Liver (tissue), 9 donors: ENCODE data around the gene HTR7. TPM values are rescaled to one million over a fixed set of nuclear protein-coding genes. Genes with fewer than 3 reads are reported as not detected.

Source experiments
- DNase-seq: peaks from one replicate; pipeline ENCODE4 v3.0.0-alpha.2; 2017; ENCODE audit warnings: low spot score
- H3K27ac ChIP-seq, 2 donors: one replicate each; pipeline ENCODE4 v1.7.0; 2013; ENCODE audit warnings: inconsistent platforms in 2 of 2, low read length in 2 of 2, control low read depth in 1 of 2, low read depth in 1 of 2, mild to moderate bottlenecking in 1 of 2
- H3K27me3 ChIP-seq, 4 donors: one replicate each; pipeline versions ENCODE4 v1.6.1 to v1.7.0; 2013; ENCODE audit warnings: low read length in 3 of 4, inconsistent platforms in 1 of 4, mild to moderate bottlenecking in 1 of 4, moderate library complexity in 1 of 4; ENCODE audit not compliant: control insufficient read depth in 4 of 4, insufficient read depth in 4 of 4
- H3K36me3 ChIP-seq, 4 donors: one replicate each; pipeline versions ENCODE4 v1.6.1 to v1.7.0; 2013; ENCODE audit warnings: low read length in 3 of 4, mild to moderate bottlenecking in 3 of 4, low read depth in 1 of 4, moderate library complexity in 1 of 4; ENCODE audit not compliant: control insufficient read depth in 4 of 4, insufficient read depth in 3 of 4
- H3K4me1 ChIP-seq, 4 donors: one replicate each; pipeline versions ENCODE4 v1.6.1 to v1.7.0; 2013; ENCODE audit warnings: low read length in 3 of 4, mild to moderate bottlenecking in 3 of 4, moderate library complexity in 1 of 4; ENCODE audit not compliant: control insufficient read depth in 4 of 4, insufficient read depth in 4 of 4
- H3K4me3 ChIP-seq, 3 donors: one replicate each; pipeline versions ENCODE4 v1.6.1 to v1.7.0; 2013; ENCODE audit warnings: low read length in 3 of 3, control low read depth in 1 of 3, low read depth in 1 of 3, mild to moderate bottlenecking in 1 of 3
- H3K9ac ChIP-seq, 2 donors: one replicate each; pipeline ENCODE4 v1.7.0; 2013; ENCODE audit warnings: low read length in 2 of 2, mild to moderate bottlenecking in 2 of 2, moderate library complexity in 2 of 2, control low read depth in 1 of 2, low read depth in 1 of 2
- H3K9me3 ChIP-seq, 4 donors: one replicate each; pipeline versions ENCODE4 v1.6.1 to v1.7.0; 2013; ENCODE audit warnings: low read length in 3 of 4; ENCODE audit not compliant: control insufficient read depth in 4 of 4
- ATF3 ChIP-seq: IDR thresholded peaks from 2 replicates; pipeline ENCODE4 v1.6.1; 2016; ENCODE audit warnings: antibody characterized with exemption
- CTCF ChIP-seq: fragments of 150-350 bp; IDR thresholded peaks from 2 replicates; pipeline ENCODE4 v1.5.1; 2017; ENCODE audit warnings: improper control_type of control experiment, low read depth, low read length; ENCODE audit not compliant: missing input control
- EGR1 ChIP-seq, 2 donors: IDR thresholded peaks; 2 replicates each; pipeline ENCODE4 v1.6.1; 2016 to 2018; ENCODE audit warnings: antibody characterized with exemption in 2 of 2, low read depth in 2 of 2
- FOXA1 ChIP-seq: IDR thresholded peaks from 2 replicates; pipeline ENCODE4 v1.6.1; 2016; ENCODE audit warnings: antibody characterized with exemption
- FOXA2 ChIP-seq: IDR thresholded peaks from 2 replicates; pipeline ENCODE4 v1.6.1; 2016; ENCODE audit warnings: antibody characterized with exemption
- HNF4G ChIP-seq: IDR thresholded peaks from 2 replicates; pipeline ENCODE4 v1.6.1; 2016; ENCODE audit warnings: antibody characterized with exemption
- JUND ChIP-seq, 2 donors: IDR thresholded peaks; 2 replicates each; pipeline ENCODE4 v1.6.1; 2016; ENCODE audit warnings: antibody characterized with exemption in 2 of 2
- MAX ChIP-seq: IDR thresholded peaks from 2 replicates; pipeline ENCODE4 v1.6.1; 2016; ENCODE audit warnings: antibody characterized with exemption
- NR2F2 ChIP-seq: IDR thresholded peaks from 2 replicates; pipeline ENCODE4 v1.6.1; 2016; ENCODE audit warnings: antibody characterized with exemption
- RAD21 ChIP-seq, 2 donors: IDR thresholded peaks; 2 replicates each; pipeline ENCODE4 v1.6.1; 2016; ENCODE audit warnings: antibody characterized with exemption in 2 of 2, mild to moderate bottlenecking in 2 of 2
- REST ChIP-seq: IDR thresholded peaks from 2 replicates; pipeline ENCODE4 v1.6.1; 2016; ENCODE audit warnings: antibody characterized with exemption, mild to moderate bottlenecking
- RXRA ChIP-seq, 2 donors: IDR thresholded peaks; 2 replicates each; pipeline ENCODE4 v1.6.1; 2017 to 2018; ENCODE audit warnings: antibody characterized with exemption in 2 of 2, mild to moderate bottlenecking in 1 of 2
- SP1 ChIP-seq: IDR thresholded peaks from 2 replicates; pipeline ENCODE4 v1.6.1; 2018; ENCODE audit warnings: antibody characterized with exemption, mild to moderate bottlenecking
- YY1 ChIP-seq: IDR thresholded peaks from 2 replicates; pipeline ENCODE4 v1.6.1; 2016; ENCODE audit warnings: antibody characterized with exemption, mild to moderate bottlenecking
- ZBTB33 ChIP-seq: IDR thresholded peaks from 2 replicates; pipeline ENCODE4 v1.6.1; 2016; ENCODE audit warnings: antibody characterized with exemption
- WGBS: extraction: QIAGEN DNeasy Blood & Tissue Kit; methylation state at CpG from one replicate; pipeline ENCODE4 v1.1.7; 2013; 5-methylcytosine and 5-hydroxymethylcytosine counted together
- polyA plus RNA-seq, 2 donors: library from polyadenylated mRNA; stranded (reverse) in 1 of 2; unstranded in 1 of 2; fragments of 200-250 nt in 1 of 2; fragments of >200 nt in 1 of 2; fragmentation: Nextera tagmentation in 1 of 2; extraction: Ambion mirVana in 1 of 2; gene quantifications; one replicate each; pipeline versions ENCODE4 v1.2.1 to v1.2.3, GENCODE V29; 2013 to 2015
- total RNA-seq, 2 donors: library from RNA; depleted of rRNA; stranded (reverse); fragments of >200 nt; gene quantifications; one replicate each; pipeline ENCODE4 v1.2.3, GENCODE V29; 2014
- donor health status: healthy.
- donor health status: healthy.
- donor health status: healthy.
- donor health status: healthy.
- donor health status: healthy.

The HTR7 gene
- total and polyA plus RNA-seq, 4 donors = 0.17 to 0.61 (median 0.18) TPM; not detected in 1

- no peaks in the 10 kb centered on the region for H3K4me1 ChIP-seq
- H3K9ac ChIP-seq = no peak overlapping the region
- H3K27me3 ChIP-seq = peaks cover 0 to 5% (median 0%) of the 10 kb centered on the region in 4 donors
- no peak overlapping the region for H3K27ac ChIP-seq
- no peaks in the 10 kb centered on the region for H3K36me3 ChIP-seq
- 44% methylated on average over 3 of the region's 3 CpGs for WGBS
- H3K9me3 ChIP-seq = peaks cover 0 to 5% (median 1%) of the 10 kb centered on the region in 4 donors
- DNase-seq = no peak
- H3K4me3 ChIP-seq = no peak overlapping the region
- TF ChIP-seq MAX (no peak), ATF3 (no peak), FOXA2 (no peak), CTCF (no peak), RAD21 (IDR thresholded peaks at IDR 0.05) (no peak), EGR1 (IDR thresholded peaks at IDR 0.05; ENCODE audit: low read depth in 2 of 2) (no peak), REST (no peak), SP1 (no peak), FOXA1 (no peak), NR2F2 (no peak), YY1 (no peak), HNF4G (no peak), ZBTB33 (no peak), RXRA (IDR thresholded peaks at IDR 0.05) (no peak)
Observed at GRCh38 chr10:90865401-90865800, 7.6 kb upstream of the HTR7 start.

GRCh38 chr10:90862908-90863514 lies 5.2 kb upstream of the HTR7 start:
- H3K9ac ChIP-seq = no peak overlapping the region
- no peak overlapping the region for H3K27ac ChIP-seq
- DNase-seq = no peak
- H3K4me1 ChIP-seq = peaks cover 0 to 5% (median 2%) of the 10 kb centered on the region in 4 donors
- WGBS = 30% methylated on average over 2 of the region's 2 CpGs
- no peak for TF ChIP-seq FOXA2
- TF ChIP-seq RAD21 (IDR thresholded peaks at IDR 0.05) = peak; percentile 79 to 80
- peak; percentile 62 for TF ChIP-seq CTCF
- TF ChIP-seq JUND (IDR thresholded peaks at IDR 0.05) = no peak
- H3K9me3 ChIP-seq = no peaks in the 10 kb centered on the region
- no peak overlapping the region for H3K4me3 ChIP-seq
- H3K36me3 ChIP-seq = no peaks in the 10 kb centered on the region
- peaks cover 0 to 5% (median 0%) of the 10 kb centered on the region in 4 donors for H3K27me3 ChIP-seq
